T-helper 2 cell treated with Interferon-gamma antibody and Interleukin-4, amounts not matched to agents 5 μg/mL and 100 μg/mL, for 36 hours (primary cell): ENCODE data around the gene SRPK2.

Source experiments
- DNase-seq: peaks from one replicate; pipeline ENCODE4 v3.0.0; 2021; ENCODE audit warnings: low spot score
- H3K27ac Mint-ChIP-seq: one replicate; pipeline ENCODE4 v1.8.0; 2021; ENCODE audit warnings: mild to moderate bottlenecking, mixed read lengths
- H3K27me3 Mint-ChIP-seq: one replicate; pipeline ENCODE4 v1.8.0; 2021; ENCODE audit warnings: low read depth, mixed read lengths
- H3K36me3 Mint-ChIP-seq: one replicate; pipeline ENCODE4 v1.8.0; 2021; ENCODE audit warnings: low read depth, mixed read lengths
- H3K4me1 Mint-ChIP-seq: one replicate; pipeline ENCODE4 v1.8.0; 2021; ENCODE audit warnings: low read depth, mixed read lengths
- H3K4me3 Mint-ChIP-seq: one replicate; pipeline ENCODE4 v1.8.0; 2022; ENCODE audit warnings: mild to moderate bottlenecking, moderate library complexity, mixed read lengths
- H3K9me3 Mint-ChIP-seq: one replicate; pipeline ENCODE4 v1.8.0; 2021; ENCODE audit warnings: mixed read lengths

The SRPK2 gene

GRCh38 chr7:105136221-105136620 lies 252.5 kb downstream of the SRPK2 start:
- Mint-ChIP-seq H3K27me3 (no peaks in the 10 kb centered on the region), H3K36me3 (peaks cover 23% of the 10 kb centered on the region), H3K4me1 (peaks cover 9% of the 10 kb centered on the region), H3K9me3 (no peaks in the 10 kb centered on the region), H3K4me3 (no peak overlapping the region), H3K27ac (no peak overlapping the region)
- no peak for DNase-seq

GRCh38 chr7:105133986-105134655 lies 254.6 kb downstream of the SRPK2 start:
- Mint-ChIP-seq H3K4me3 (no peak overlapping the region), H3K9me3 (no peaks in the 10 kb centered on the region), H3K27ac (no peak overlapping the region), H3K27me3 (no peaks in the 10 kb centered on the region), H3K4me1 (peaks cover 19% of the 10 kb centered on the region), H3K36me3 (peaks cover 26% of the 10 kb centered on the region)
- DNase-seq = no peak

- DNase-seq = no peak
- H3K9me3 Mint-ChIP-seq = no peaks in the 10 kb centered on the region
- H3K4me1 Mint-ChIP-seq = peaks cover 19% of the 10 kb centered on the region
- no peaks in the 10 kb centered on the region for H3K27me3 Mint-ChIP-seq
- no peak overlapping the region for H3K27ac Mint-ChIP-seq
- peaks cover 25% of the 10 kb centered on the region for H3K36me3 Mint-ChIP-seq
- H3K4me3 Mint-ChIP-seq = no peak overlapping the region
Observed at GRCh38 chr7:105133358-105133757, 255.4 kb downstream of the SRPK2 start.

GRCh38 chr7:105132835-105133234 lies 255.9 kb downstream of the SRPK2 start:
- Mint-ChIP-seq H3K27ac (no peak overlapping the region), H3K4me1 (peaks cover 21% of the 10 kb centered on the region), H3K4me3 (no peak overlapping the region), H3K27me3 (no peaks in the 10 kb centered on the region), H3K9me3 (no peaks in the 10 kb centered on the region), H3K36me3 (peaks cover 23% of the 10 kb centered on the region)
- no peak for DNase-seq

GRCh38 chr7:105132335-105132734 lies 256.4 kb downstream of the SRPK2 start:
- Mint-ChIP-seq H3K4me3 (no peak overlapping the region), H3K4me1 (peaks cover 26% of the 10 kb centered on the region), H3K36me3 (peaks cover 21% of the 10 kb centered on the region), H3K27ac (no peak overlapping the region), H3K9me3 (no peaks in the 10 kb centered on the region), H3K27me3 (no peaks in the 10 kb centered on the region)
- DNase-seq = no peak

- Mint-ChIP-seq H3K27ac (no peak overlapping the region), H3K27me3 (no peaks in the 10 kb centered on the region), H3K4me3 (no peak overlapping the region), H3K4me1 (peaks cover 29% of the 10 kb centered on the region), H3K36me3 (peaks cover 20% of the 10 kb centered on the region), H3K9me3 (no peaks in the 10 kb centered on the region)
- DNase-seq = peak; percentile 23
Observed at GRCh38 chr7:105131890-105132289, 256.8 kb downstream of the SRPK2 start.

- Mint-ChIP-seq H3K27ac (no peak overlapping the region), H3K9me3 (no peaks in the 10 kb centered on the region), H3K4me1 (peaks cover 29% of the 10 kb centered on the region), H3K36me3 (peaks cover 20% of the 10 kb centered on the region), H3K27me3 (no peaks in the 10 kb centered on the region), H3K4me3 (no peak overlapping the region)
- no peak for DNase-seq
Observed at GRCh38 chr7:105131033-105131656, 257.6 kb downstream of the SRPK2 start.

GRCh38 chr7:105130580-105130979 lies 258.1 kb downstream of the SRPK2 start:
- Mint-ChIP-seq H3K27ac (no peak overlapping the region), H3K9me3 (no peaks in the 10 kb centered on the region), H3K4me1 (peaks cover 29% of the 10 kb centered on the region), H3K4me3 (no peak overlapping the region), H3K36me3 (peaks cover 25% of the 10 kb centered on the region), H3K27me3 (no peaks in the 10 kb centered on the region)
- no peak for DNase-seq

GRCh38 chr7:105130048-105130447 lies 258.7 kb downstream of the SRPK2 start:
- H3K4me1 Mint-ChIP-seq = peaks cover 29% of the 10 kb centered on the region
- no peak overlapping the region for H3K27ac Mint-ChIP-seq
- peaks cover 30% of the 10 kb centered on the region for H3K36me3 Mint-ChIP-seq

GRCh38 chr7:105127179-105127578 lies 261.5 kb downstream of the SRPK2 start:
- Mint-ChIP-seq H3K4me1 (peaks cover 30% of the 10 kb centered on the region), H3K27ac (no peak overlapping the region), H3K36me3 (peaks cover 32% of the 10 kb centered on the region), H3K9me3 (no peaks in the 10 kb centered on the region), H3K4me3 (no peak overlapping the region), H3K27me3 (no peaks in the 10 kb centered on the region)
- no peak for DNase-seq

More at GRCh38 chr7:105130048-105130447, 258.7 kb downstream of the SRPK2 start:
- Mint-ChIP-seq H3K27me3 (no peaks in the 10 kb centered on the region), H3K9me3 (no peaks in the 10 kb centered on the region), H3K4me3 (no peak overlapping the region)
- DNase-seq = no peak

- H3K36me3 Mint-ChIP-seq = peaks cover 28% of the 10 kb centered on the region
- H3K4me3 Mint-ChIP-seq = no peak overlapping the region
- no peaks in the 10 kb centered on the region for H3K9me3 Mint-ChIP-seq
- H3K27me3 Mint-ChIP-seq = no peaks in the 10 kb centered on the region
- DNase-seq = no peak
- H3K27ac Mint-ChIP-seq = no peak overlapping the region
- peaks cover 26% of the 10 kb centered on the region for H3K4me1 Mint-ChIP-seq
Observed at GRCh38 chr7:105126436-105126975, 262.2 kb downstream of the SRPK2 start.

GRCh38 chr7:105125745-105126144 lies 263.0 kb downstream of the SRPK2 start:
- no peaks in the 10 kb centered on the region for H3K27me3 Mint-ChIP-seq
- H3K4me3 Mint-ChIP-seq = no peak overlapping the region
- peaks cover 21% of the 10 kb centered on the region for H3K4me1 Mint-ChIP-seq
- no peaks in the 10 kb centered on the region for H3K9me3 Mint-ChIP-seq
- H3K27ac Mint-ChIP-seq = no peak overlapping the region
- DNase-seq = no peak
- peaks cover 32% of the 10 kb centered on the region for H3K36me3 Mint-ChIP-seq

- H3K9me3 Mint-ChIP-seq = no peaks in the 10 kb centered on the region
- peaks cover 33% of the 10 kb centered on the region for H3K36me3 Mint-ChIP-seq
- no peak overlapping the region for H3K27ac Mint-ChIP-seq
- peaks cover 13% of the 10 kb centered on the region for H3K4me1 Mint-ChIP-seq
- H3K27me3 Mint-ChIP-seq = no peaks in the 10 kb centered on the region
- H3K4me3 Mint-ChIP-seq = no peak overlapping the region
- DNase-seq = no peak
Observed at GRCh38 chr7:105122619-105123018, 266.1 kb downstream of the SRPK2 start.
